Measurements from ENCODE around the gene CUL9.
A peak's percentile ranks its signal among the peaks of the same experiment; 100 is the strongest.

Gene CUL9

GRCh38 chr6:43228951-43229802 lies 47.2 kb downstream of the CUL9 start, which contains the start of gene DNPH1:
TSS of gene DNPH1 (minus strand) at chr6:43229481. CDS start at chr6:43229456, 25 bp downstream.
- no peaks in the 10 kb centered on the region; the same call in 1 of the 2 replicates for H4K20me1 ChIP-seq (ENCODE audit: insufficient read depth, low read length)
- H3K4me3 ChIP-seq (ENCODE audit: low read depth in 1 of 2, low read length in 2 of 2): peak within 1 kb of the TSS; percentile 22 to 64; a peak in 3 of 4 replicates
- H3K79me2 ChIP-seq (ENCODE audit: insufficient read depth, low read length): peaks cover 9% of the 10 kb centered on the region
- peak; percentile 79 for DNase-seq
- H3K27ac ChIP-seq (ENCODE audit: low read length): peak within 1 kb of the TSS; percentile 65
- peaks cover 3% of the 10 kb centered on the region for H3K27me3 ChIP-seq (ENCODE audit: insufficient read depth, low read length, poor library complexity)
- no peak for TF ChIP-seq EZH2 (IDR thresholded peaks at IDR 0.05; ENCODE audit: borderline replicate concordance, low read depth, low read length, severe bottlenecking)
- TF ChIP-seq, protein P1, sequence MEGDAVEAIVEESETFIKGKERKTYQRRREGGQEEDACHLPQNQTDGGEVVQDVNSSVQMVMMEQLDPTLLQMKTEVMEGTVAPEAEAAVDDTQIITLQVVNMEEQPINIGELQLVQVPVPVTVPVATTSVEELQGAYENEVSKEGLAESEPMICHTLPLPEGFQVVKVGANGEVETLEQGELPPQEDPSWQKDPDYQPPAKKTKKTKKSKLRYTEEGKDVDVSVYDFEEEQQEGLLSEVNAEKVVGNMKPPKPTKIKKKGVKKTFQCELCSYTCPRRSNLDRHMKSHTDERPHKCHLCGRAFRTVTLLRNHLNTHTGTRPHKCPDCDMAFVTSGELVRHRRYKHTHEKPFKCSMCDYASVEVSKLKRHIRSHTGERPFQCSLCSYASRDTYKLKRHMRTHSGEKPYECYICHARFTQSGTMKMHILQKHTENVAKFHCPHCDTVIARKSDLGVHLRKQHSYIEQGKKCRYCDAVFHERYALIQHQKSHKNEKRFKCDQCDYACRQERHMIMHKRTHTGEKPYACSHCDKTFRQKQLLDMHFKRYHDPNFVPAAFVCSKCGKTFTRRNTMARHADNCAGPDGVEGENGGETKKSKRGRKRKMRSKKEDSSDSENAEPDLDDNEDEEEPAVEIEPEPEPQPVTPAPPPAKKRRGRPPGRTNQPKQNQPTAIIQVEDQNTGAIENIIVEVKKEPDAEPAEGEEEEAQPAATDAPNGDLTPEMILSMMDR (IDR thresholded peaks at IDR 0.05; ENCODE audit: borderline replicate concordance, extremely low read depth, low read length, poor library complexity, severe bottlenecking): peak; percentile 95
- H2AFZ ChIP-seq (ENCODE audit: low read depth, low read length): peak within 1 kb of the TSS; percentile 83
- peak; percentile 93 for ATAC-seq (ENCODE audit: insufficient read depth, low read depth)
- H3K4me2 ChIP-seq (ENCODE audit: insufficient read depth, low read length): peak within 1 kb of the TSS; percentile 78
- H3K9me3 ChIP-seq (ENCODE audit: insufficient read depth, low read length, severe bottlenecking): no peaks in the 10 kb centered on the region
- H3K4me1 ChIP-seq (ENCODE audit: insufficient read depth, low read length): peaks cover 36% of the 10 kb centered on the region
- H3K9ac ChIP-seq (ENCODE audit: low read depth, low read length): peak within 1 kb of the TSS; percentile 69
- peaks cover 15% of the 10 kb centered on the region for H3K36me3 ChIP-seq (ENCODE audit: insufficient read depth, low read length)

DNA sequence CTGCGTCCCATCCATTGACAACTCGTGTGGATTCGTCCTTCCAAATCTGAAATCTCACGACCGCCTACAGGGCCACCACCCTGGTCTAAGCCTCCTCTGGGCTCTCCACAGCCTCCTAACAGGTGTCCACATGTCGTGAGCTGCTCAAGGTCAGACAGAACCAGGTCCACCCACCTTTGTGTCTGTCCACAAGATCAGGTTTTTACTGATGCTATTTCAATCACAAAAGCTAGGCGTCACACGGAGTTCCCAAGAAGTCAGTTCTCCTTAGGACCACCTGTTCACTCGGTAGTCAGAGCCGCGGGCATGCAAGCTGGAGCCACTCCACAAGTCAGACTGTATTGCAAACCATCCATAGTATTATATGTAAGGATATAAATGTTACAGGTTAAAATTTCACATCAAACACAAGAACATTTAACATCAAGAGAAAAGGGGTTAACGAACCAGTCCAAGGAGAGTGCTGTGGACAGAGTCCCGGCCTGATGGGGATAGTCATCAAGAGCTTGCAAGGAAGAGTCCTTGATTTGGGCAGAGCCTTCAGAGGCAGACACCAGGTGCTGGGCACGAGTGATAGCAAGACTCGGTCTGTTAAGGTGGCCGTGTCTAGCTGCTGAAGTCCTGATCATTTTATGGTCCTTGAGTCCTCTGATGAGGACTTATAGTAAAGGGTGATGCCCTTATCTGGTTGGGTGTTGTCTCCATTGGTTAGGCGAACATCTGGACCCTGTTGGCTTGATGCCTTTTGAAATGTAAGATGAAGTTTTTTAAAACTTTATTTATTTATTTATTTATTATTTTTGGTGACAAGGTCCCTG lies 48.0 kb downstream of the CUL9 start:
- Histone ChIP-seq H4K20me1 (ENCODE audit: insufficient read depth, low read length) (no peaks in the 10 kb centered on the region), H3K9ac (ENCODE audit: low read depth, low read length) (peak overlapping the region; percentile 69), H3K4me1 (ENCODE audit: insufficient read depth, low read length) (peaks cover 30% of the 10 kb centered on the region), H3K36me3 (ENCODE audit: insufficient read depth, low read length) (peaks cover 12% of the 10 kb centered on the region; the same call in 1 of the 2 replicates), H3K27me3 (ENCODE audit: insufficient read depth, low read length, poor library complexity) (peaks cover 3% of the 10 kb centered on the region), H3K79me2 (ENCODE audit: insufficient read depth, low read length) (peaks cover 9% of the 10 kb centered on the region), H3K4me3 (ENCODE audit: low read depth in 1 of 2, low read length in 2 of 2) (peak overlapping the region in 1 of 2 experiments; percentile 64; a peak in 2 of 4 replicates), H3K4me2 (ENCODE audit: insufficient read depth, low read length) (peak overlapping the region; percentile 78), H3K27ac (ENCODE audit: low read length) (peak overlapping the region; percentile 15), H2AFZ (ENCODE audit: low read depth, low read length) (peak overlapping the region; percentile 83), H3K9me3 (ENCODE audit: insufficient read depth, low read length, severe bottlenecking) (no peaks in the 10 kb centered on the region)
- DNase-seq (no peak), ATAC-seq (ENCODE audit: insufficient read depth, low read depth) (no peak; the same call in 2 of the 3 replicates)
- TF ChIP-seq, protein P1 (IDR thresholded peaks at IDR 0.05; ENCODE audit: borderline replicate concordance, extremely low read depth, low read length, poor library complexity, severe bottlenecking): no peak
- no peak for TF ChIP-seq EZH2 (IDR thresholded peaks at IDR 0.05; ENCODE audit: borderline replicate concordance, low read depth, low read length, severe bottlenecking)

DNA sequence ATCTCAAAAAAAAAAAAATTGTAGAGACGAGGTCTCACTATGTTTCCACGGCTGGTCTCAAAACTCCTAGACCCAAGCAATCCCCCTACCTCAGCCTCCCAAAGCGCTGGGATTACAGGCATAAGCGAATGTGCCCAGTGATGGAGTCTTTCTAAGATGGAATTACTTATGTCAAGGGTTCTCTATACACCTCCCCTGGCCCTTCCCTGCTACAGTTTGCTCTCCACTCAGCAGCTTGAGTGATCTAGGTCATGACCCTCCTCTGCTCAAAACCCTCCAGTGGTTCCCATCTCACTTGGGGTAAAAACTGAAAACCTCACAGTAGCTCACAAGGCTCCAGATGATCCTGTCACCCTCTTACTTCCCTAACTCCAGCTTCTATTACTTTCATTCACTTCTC lies 49.1 kb downstream of the CUL9 start:
- no peak overlapping the region for H3K27ac ChIP-seq (ENCODE audit: low read length)
- H3K4me2 ChIP-seq (ENCODE audit: insufficient read depth, low read length): no peak overlapping the region
- H3K79me2 ChIP-seq (ENCODE audit: insufficient read depth, low read length): peaks cover 9% of the 10 kb centered on the region
- no peak overlapping the region for H2AFZ ChIP-seq (ENCODE audit: low read depth, low read length)
- peaks cover 3% of the 10 kb centered on the region for H3K27me3 ChIP-seq (ENCODE audit: insufficient read depth, low read length, poor library complexity)
- peaks cover 30% of the 10 kb centered on the region for H3K4me1 ChIP-seq (ENCODE audit: insufficient read depth, low read length)
- H4K20me1 ChIP-seq (ENCODE audit: insufficient read depth, low read length): no peaks in the 10 kb centered on the region
- H3K36me3 ChIP-seq (ENCODE audit: insufficient read depth, low read length): peaks cover 5% of the 10 kb centered on the region; the same call in 1 of the 2 replicates
- TF ChIP-seq EZH2 (IDR thresholded peaks at IDR 0.05; ENCODE audit: borderline replicate concordance, low read depth, low read length, severe bottlenecking): no peak
- TF ChIP-seq, protein P1 (IDR thresholded peaks at IDR 0.05; ENCODE audit: borderline replicate concordance, extremely low read depth, low read length, poor library complexity, severe bottlenecking): no peak
- no peak overlapping the region for H3K9ac ChIP-seq (ENCODE audit: low read depth, low read length)
- no peaks in the 10 kb centered on the region for H3K9me3 ChIP-seq (ENCODE audit: insufficient read depth, low read length, severe bottlenecking)
- no peak overlapping the region for H3K4me3 ChIP-seq (ENCODE audit: low read depth in 1 of 2, low read length in 2 of 2)
- DNase-seq (no peak), ATAC-seq (ENCODE audit: insufficient read depth, low read depth) (no peak)
